Ascending aorta (tissue), 2 donors: ENCODE measurements around the gene KRT37. TPM values are rescaled to one million over a fixed set of nuclear protein-coding genes. Genes with fewer than 3 reads are reported as not detected.

Experiments
- DNase-seq, 2 donors: peaks; one replicate each; pipeline ENCODE4 v3.0.0-alpha.2; 2019; ENCODE audit warnings: low spot score in 2 of 2
- H3K27ac ChIP-seq, 2 donors: fragments of 200-600 bp; sonication (generic); one replicate each; pipeline ENCODE4 v1.5.1; 2016 to 2017; ENCODE audit warnings: mild to moderate bottlenecking in 1 of 2
- H3K27me3 ChIP-seq: fragments of 200-600 bp; sonication (generic); one replicate; pipeline ENCODE4 v1.5.1; 2017
- H3K36me3 ChIP-seq, 2 donors: fragments of 200-600 bp; sonication (generic); one replicate each; pipeline ENCODE4 v1.5.1; 2016
- H3K4me1 ChIP-seq, 2 donors: fragments of 200-600 bp; sonication (generic); one replicate each; pipeline ENCODE4 v1.5.1; 2016 to 2017; ENCODE audit warnings: mild to moderate bottlenecking in 1 of 2
- H3K4me3 ChIP-seq, 2 donors: fragments of 200-600 bp; sonication (generic); one replicate each; pipeline ENCODE4 v1.5.1; 2016 to 2017; ENCODE audit warnings: mild to moderate bottlenecking in 1 of 2
- H3K9me3 ChIP-seq, 2 donors: fragments of 200-600 bp; sonication (generic); one replicate each; pipeline ENCODE4 v1.5.1; 2016
- intact Hi-C: fragments of 100-400 bp; cut with DNase I; formaldehyde crosslinking; loops from one replicate; pipeline ENCODE4 v1.15.1; 2023
- total RNA-seq: library from RNA; depleted of rRNA; stranded (reverse); fragments of >200 nt; gene quantifications from one replicate; pipeline ENCODE4 v1.1.0, GENCODE V29; 2016
- TF ChIP-seq, protein P1 (sequence below), 3 experiments: fragments of 200-600 bp in 2 of 3; fragments of 450-650 bp in 1 of 3; sonication (generic) in 2 of 3; IDR thresholded peaks; one replicate each; pipeline ENCODE4 v1.5.1; 2016 to 2019; ENCODE audit warnings: antibody characterized with exemption in 3 of 3, mild to moderate bottlenecking in 1 of 3, moderate library complexity in 1 of 3

Gene KRT37
- total RNA-seq, 1 donor from 2014 or later: not detected

DNA sequence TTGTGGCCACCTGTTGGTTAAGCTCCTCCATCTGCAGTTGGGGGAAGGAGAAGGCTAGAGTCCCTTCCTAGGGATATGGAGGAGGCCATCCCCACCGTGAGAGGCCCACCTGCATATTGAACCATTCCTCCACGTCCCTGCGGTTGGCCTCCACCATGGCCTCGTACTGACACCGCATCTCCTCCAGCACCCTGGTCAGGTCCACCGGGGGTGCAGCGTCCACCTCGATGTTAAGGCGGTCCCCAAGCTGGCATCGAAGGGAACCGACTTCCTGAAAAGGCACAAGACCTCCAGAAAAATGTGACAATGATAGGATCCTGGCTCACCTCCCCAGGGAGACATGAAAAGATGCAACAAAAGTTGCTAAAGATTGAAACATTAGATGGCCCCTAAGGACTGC, 39.8 kb upstream of the KRT37 start:
- DNase-seq: no peak

DNA sequence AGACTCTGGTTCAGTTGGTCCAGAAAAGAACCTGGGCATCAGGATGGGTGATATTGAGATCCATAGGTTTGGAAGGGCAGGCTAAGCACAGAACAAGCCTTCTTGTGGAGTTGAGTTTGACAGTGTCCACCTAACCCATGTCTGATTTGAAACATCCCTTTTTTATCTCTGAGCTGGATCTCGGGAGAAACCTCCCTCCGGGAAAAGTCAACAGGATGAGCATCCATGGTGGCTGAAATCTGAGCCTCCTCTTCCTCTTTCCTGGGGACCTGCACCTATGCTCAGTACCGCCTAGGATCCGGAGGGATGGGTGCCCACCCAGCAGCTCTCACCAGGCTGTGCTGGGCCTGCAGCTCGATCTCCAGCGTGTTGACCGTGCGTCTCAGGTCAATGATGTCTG, 39.4 kb upstream of the KRT37 start:
- Histone ChIP-seq H3K27ac (no peak overlapping the region), H3K4me1 (no peaks in the 10 kb centered on the region), H3K27me3 (no peaks in the 10 kb centered on the region), H3K4me3 (no peak overlapping the region), H3K36me3 (no peaks in the 10 kb centered on the region), H3K9me3 (no peaks in the 10 kb centered on the region)
- intact Hi-C loops: no loop called here
- TF ChIP-seq, protein P1, sequence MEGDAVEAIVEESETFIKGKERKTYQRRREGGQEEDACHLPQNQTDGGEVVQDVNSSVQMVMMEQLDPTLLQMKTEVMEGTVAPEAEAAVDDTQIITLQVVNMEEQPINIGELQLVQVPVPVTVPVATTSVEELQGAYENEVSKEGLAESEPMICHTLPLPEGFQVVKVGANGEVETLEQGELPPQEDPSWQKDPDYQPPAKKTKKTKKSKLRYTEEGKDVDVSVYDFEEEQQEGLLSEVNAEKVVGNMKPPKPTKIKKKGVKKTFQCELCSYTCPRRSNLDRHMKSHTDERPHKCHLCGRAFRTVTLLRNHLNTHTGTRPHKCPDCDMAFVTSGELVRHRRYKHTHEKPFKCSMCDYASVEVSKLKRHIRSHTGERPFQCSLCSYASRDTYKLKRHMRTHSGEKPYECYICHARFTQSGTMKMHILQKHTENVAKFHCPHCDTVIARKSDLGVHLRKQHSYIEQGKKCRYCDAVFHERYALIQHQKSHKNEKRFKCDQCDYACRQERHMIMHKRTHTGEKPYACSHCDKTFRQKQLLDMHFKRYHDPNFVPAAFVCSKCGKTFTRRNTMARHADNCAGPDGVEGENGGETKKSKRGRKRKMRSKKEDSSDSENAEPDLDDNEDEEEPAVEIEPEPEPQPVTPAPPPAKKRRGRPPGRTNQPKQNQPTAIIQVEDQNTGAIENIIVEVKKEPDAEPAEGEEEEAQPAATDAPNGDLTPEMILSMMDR (IDR thresholded peaks at IDR 0.05): no peak
- no peak for DNase-seq

More for the DNA sequence above, 39.8 kb upstream of the KRT37 start:
- TF ChIP-seq, protein P1 (IDR thresholded peaks at IDR 0.05): no peak
- H3K27me3 ChIP-seq: no peaks in the 10 kb centered on the region
- no peaks in the 10 kb centered on the region for H3K9me3 ChIP-seq
- H3K4me1 ChIP-seq: no peaks in the 10 kb centered on the region
- no peaks in the 10 kb centered on the region for H3K36me3 ChIP-seq
- intact Hi-C loops: no loop called here
- H3K4me3 ChIP-seq: no peak overlapping the region
- H3K27ac ChIP-seq: no peak overlapping the region

DNA sequence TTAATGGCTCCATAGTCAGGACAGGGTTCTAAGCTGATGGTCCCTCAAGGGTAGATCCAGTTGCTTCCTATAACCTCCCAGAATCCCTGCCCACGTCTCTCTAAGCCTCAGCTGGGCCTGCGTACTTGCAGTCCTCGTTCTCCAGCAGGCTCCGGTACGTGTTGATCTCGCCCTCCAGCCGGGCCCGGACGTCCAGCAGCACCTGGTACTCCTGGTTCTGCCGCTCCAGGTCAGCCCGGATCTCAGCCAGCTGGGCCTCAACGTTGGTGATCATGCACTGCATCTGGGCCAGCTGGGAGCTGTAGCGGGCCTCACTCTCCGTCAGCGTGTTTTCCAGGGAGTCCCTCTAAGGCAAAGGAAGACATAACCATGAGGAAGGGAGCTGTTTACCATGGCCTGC, 38.3 kb upstream of the KRT37 start:
- H3K4me3 ChIP-seq: no peak overlapping the region
- intact Hi-C loops: no loop called here
- TF ChIP-seq, protein P1 (IDR thresholded peaks at IDR 0.05): no peak
- no peak overlapping the region for H3K27ac ChIP-seq
- no peaks in the 10 kb centered on the region for H3K4me1 ChIP-seq
- DNase-seq: no peak
- no peaks in the 10 kb centered on the region for H3K9me3 ChIP-seq
- H3K36me3 ChIP-seq: no peaks in the 10 kb centered on the region
- H3K27me3 ChIP-seq: no peaks in the 10 kb centered on the region

DNA sequence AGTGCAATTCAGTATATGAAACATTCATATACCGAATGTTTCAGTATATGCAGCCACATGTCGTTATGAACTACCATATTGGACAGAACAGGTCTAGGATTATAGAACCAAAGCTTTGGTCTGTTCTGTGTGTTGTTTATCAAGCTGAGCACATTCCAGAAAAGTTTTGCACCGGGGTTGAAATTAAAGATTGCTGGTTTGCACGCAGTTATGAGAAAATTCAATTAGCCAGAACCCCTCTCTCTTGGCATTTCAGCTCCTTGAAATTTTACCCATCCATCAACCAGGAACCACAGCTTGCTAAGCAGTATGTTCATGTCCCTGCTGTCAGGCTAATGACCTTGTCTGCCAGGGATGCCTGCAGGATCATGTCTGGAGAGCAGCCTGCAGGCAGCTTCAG, 33.3 kb upstream of the KRT37 start:
- no peaks in the 10 kb centered on the region for H3K4me1 ChIP-seq
- no peak for DNase-seq
- intact Hi-C loops: no loop called here

DNA sequence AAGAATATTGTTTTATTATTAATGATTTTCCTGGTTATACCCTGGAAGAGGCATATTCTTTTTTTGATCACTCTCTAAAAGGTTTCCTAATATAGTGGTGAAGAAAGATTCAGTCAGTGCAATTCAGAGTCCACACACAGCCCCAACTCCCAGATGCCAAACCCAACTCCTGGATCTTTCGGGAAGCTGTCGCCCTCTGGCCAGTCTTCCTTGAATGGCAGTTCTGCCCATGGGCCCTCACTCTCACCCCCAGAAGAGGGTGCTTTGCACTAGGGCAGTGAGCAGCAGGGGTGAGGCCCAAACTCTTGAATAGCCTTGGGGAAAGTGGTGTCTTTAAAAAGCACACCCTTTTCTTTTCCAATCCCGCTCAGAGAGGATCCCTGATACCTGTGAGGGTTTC, 31.8 kb upstream of the KRT37 start:
- intact Hi-C loops: no loop called here
- Histone ChIP-seq H3K4me3 (no peak overlapping the region), H3K36me3 (no peaks in the 10 kb centered on the region), H3K27ac (no peak overlapping the region), H3K4me1 (no peaks in the 10 kb centered on the region), H3K9me3 (no peaks in the 10 kb centered on the region), H3K27me3 (no peaks in the 10 kb centered on the region)
- DNase-seq: no peak
- TF ChIP-seq, protein P1 (IDR thresholded peaks at IDR 0.05): no peak

More for the DNA sequence above, 33.3 kb upstream of the KRT37 start:
- Histone ChIP-seq H3K27me3 (no peaks in the 10 kb centered on the region), H3K27ac (no peak overlapping the region), H3K4me3 (no peak overlapping the region), H3K36me3 (no peaks in the 10 kb centered on the region), H3K9me3 (no peaks in the 10 kb centered on the region)
- TF ChIP-seq, protein P1 (IDR thresholded peaks at IDR 0.05): no peak

DNA sequence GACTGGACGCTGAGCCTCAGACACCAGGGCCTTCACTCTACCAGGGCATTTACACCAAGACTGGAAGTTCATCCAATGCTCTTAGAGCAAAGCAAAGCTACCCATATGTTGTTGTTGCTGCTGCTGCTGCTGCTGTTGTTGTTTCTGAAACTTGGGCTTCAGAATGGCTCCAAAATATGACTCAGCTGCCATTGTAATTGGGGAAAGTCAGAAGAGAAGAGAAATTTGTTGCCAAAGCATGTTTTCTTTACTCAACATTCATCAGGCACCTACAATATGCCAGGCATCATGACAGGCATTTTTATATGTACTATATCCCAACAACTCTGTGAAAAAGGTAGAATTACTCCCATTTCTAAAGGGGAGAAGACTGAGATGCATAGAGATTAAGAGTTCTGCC, 30.9 kb upstream of the KRT37 start:
- Histone ChIP-seq H3K9me3 (no peaks in the 10 kb centered on the region), H3K27ac (no peak overlapping the region), H3K4me1 (no peaks in the 10 kb centered on the region), H3K27me3 (no peaks in the 10 kb centered on the region), H3K36me3 (no peaks in the 10 kb centered on the region), H3K4me3 (no peak overlapping the region)
- intact Hi-C loops: no loop called here
- no peak for DNase-seq
- TF ChIP-seq, protein P1 (IDR thresholded peaks at IDR 0.05): no peak
